HUES6 (cell line): ENCODE results near the gene AMN1.
"Not testable (repeated sequence)": the region's sequence is repeated elsewhere in the genome, so short reads cannot be mapped to it uniquely, and the experiment has no call there.

Experiments used
- H3K27ac ChIP-seq: 2 replicates; pipeline ENCODE4 v1.7.0; 2013; ENCODE audit warnings: low read depth, mild to moderate bottlenecking, low read length, inconsistent platforms
- H3K27me3 ChIP-seq: 2 replicates; pipeline ENCODE4 v1.6.1; 2013; ENCODE audit warnings: low read length; ENCODE audit not compliant: control insufficient read depth, insufficient read depth
- H3K36me3 ChIP-seq: 2 replicates; pipeline ENCODE4 v1.6.1; 2013; ENCODE audit warnings: low read length; ENCODE audit not compliant: control insufficient read depth, insufficient read depth
- H3K4me1 ChIP-seq: 2 replicates; pipeline ENCODE4 v1.6.1; 2013; ENCODE audit warnings: low read length; ENCODE audit not compliant: control insufficient read depth, insufficient read depth
- H3K4me3 ChIP-seq: 2 replicates; pipeline ENCODE4 v1.5.1; 2013; ENCODE audit warnings: low read depth, low read length
- H3K9ac ChIP-seq: one replicate; pipeline ENCODE4 v1.6.1; 2013; ENCODE audit warnings: mild to moderate bottlenecking, low read length
- H3K9me3 ChIP-seq: 2 replicates; pipeline ENCODE4 v1.6.1; 2013; ENCODE audit warnings: low read depth, low read length; ENCODE audit not compliant: control insufficient read depth, insufficient read depth

AMN1 gene

DNA sequence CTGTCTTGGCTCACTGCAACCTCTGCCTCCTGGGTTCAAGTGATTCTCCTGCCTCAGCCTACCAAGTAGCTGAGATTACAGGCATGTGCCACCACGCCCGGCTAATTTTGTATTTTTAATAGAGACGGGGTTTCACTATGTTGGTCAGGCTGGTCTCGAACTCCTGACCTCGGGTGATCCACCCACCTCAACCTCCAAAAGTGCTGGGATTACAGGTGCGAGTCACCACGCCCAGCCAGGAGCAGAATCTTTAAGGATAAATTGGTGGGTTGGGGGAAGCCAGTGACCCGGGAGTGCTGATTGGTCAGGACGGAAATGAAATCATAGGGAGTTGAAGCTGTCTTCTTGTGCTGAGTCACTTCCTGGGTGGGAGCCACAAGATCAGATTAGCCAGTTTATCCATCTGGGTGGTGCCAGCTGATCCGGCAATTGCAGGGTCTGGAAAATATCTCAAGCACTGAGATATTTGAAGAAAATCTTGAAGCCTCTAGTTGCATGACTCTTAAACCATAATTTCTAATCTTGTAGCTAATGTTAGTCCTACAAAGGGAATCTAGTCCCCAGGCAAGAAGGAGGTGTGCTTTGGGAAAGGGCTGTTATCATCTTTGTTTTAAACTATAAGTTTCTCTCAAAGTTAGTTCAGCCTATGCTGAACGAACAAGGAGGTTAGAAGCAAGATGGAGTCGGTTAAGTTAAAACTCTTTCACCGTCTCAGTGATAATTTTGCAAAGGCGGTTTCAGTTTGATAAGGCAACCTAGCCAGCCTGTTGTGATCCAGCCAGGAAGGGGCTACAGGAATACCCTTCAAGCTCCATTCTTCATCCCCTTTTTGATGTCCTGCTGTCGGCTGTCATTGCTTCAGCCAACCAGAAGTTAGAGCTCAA, 5.0 kb upstream of the AMN1 start:
- H3K27me3 ChIP-seq, H3K4me3 ChIP-seq, H3K36me3 ChIP-seq: not testable (repeated sequence)
- Histone ChIP-seq H3K4me1 (peaks cover 22% of the 10 kb centered on the region), H3K9me3 (peaks cover 12% of the 10 kb centered on the region; the same call in 1 of the 2 replicates), H3K9ac (peak overlapping the region; percentile 33), H3K27ac (peak overlapping the region; percentile 69)

DNA sequence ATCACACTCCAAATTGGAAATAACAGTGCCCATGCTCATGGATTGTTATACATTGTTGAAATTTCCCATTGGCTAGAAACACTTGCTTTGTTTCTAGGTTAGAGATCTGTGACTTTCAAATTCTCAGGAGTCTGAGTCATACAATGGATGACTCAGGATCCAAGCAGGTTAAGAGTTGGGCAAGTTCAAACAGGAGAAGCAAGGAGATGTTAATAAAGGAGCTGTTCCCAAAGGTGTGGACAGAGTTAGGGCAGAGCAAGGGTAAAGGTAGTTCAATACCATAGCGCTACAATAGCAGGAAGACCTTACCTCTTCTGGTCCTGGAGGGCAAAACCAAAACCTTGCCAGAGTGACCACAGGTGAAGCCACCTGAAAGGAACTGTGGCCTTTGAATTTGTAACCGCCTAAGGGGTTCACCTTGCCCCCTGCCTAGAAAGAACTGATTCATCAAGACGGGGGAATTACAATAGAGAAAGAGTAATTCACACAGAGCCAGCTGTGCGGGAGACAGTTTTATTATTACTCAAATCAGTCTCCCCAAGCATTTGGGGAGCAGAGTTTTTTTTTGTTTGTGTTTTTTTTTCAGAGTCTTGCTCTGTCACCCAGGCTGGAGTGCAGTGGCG, 4.2 kb upstream of the AMN1 start:
- Histone ChIP-seq H3K4me1 (peaks cover 22% of the 10 kb centered on the region), H3K9ac (peak overlapping the region; percentile 33)

DNA sequence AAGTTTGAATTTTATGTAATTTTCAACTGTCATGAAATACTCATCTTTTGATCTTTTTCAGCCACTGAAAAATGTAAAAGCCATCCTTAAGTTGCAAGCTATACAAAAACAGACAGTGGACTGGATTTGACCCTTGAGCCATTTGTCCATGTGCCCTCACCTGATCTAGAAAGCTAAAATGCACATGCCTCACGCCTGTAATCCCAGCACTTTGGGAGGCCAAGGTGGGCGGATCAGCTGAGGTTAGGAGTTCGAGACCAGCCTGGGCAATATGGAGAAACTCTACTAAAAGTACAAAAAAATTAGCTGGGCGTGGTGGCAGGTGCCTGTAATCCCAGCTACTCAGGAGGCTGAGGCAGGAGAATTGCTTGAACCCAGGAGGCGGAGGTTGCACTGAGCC, 2.4 kb upstream of the AMN1 start:
- H3K27ac ChIP-seq, H3K36me3 ChIP-seq, H3K27me3 ChIP-seq, H3K9ac ChIP-seq, H3K4me3 ChIP-seq: not testable (repeated sequence)
- peaks cover 26% of the 10 kb centered on the region for H3K4me1 ChIP-seq
- peaks cover 12% of the 10 kb centered on the region; the same call in 1 of the 2 replicates for H3K9me3 ChIP-seq

More for the DNA sequence above, 4.2 kb upstream of the AMN1 start:
- Histone ChIP-seq H3K9me3 (peaks cover 12% of the 10 kb centered on the region; the same call in 1 of the 2 replicates), H3K36me3 (no peaks in the 10 kb centered on the region), H3K4me3 (no peak overlapping the region), H3K27ac (peak overlapping the region; percentile 69), H3K27me3 (no peaks in the 10 kb centered on the region)

DNA sequence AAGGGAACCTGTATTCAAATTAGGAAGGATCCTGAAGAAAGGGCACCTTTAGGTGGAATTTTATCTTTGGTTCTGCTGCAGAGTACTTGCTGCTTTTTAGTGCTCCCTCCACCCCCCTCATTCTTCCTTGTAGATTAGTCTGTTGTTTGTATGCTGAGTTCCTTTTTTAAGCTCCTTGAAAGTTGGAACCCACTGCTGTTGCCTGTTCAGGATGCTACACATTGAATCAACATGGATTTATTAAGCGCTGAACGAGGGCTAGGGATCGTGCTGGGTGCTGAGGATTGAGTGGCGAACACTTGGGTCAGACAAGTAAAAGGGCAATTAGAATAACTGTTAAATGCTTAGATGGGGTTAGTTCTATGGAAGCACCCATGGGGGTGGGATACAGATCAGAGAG, 884 bp upstream of the AMN1 start:
- H3K27me3 ChIP-seq, result no peaks in the 10 kb centered on the region
- H3K36me3 ChIP-seq, result no peaks in the 10 kb centered on the region
- peaks cover 26% of the 10 kb centered on the region for H3K4me1 ChIP-seq
- H3K9ac ChIP-seq, result no peak overlapping the region
- peaks cover 12% of the 10 kb centered on the region; the same call in 1 of the 2 replicates for H3K9me3 ChIP-seq
- H3K4me3 ChIP-seq, result peak overlapping the region; percentile 76
- H3K27ac ChIP-seq, result peak overlapping the region; percentile 66; the same call in 1 of the 2 replicates

DNA sequence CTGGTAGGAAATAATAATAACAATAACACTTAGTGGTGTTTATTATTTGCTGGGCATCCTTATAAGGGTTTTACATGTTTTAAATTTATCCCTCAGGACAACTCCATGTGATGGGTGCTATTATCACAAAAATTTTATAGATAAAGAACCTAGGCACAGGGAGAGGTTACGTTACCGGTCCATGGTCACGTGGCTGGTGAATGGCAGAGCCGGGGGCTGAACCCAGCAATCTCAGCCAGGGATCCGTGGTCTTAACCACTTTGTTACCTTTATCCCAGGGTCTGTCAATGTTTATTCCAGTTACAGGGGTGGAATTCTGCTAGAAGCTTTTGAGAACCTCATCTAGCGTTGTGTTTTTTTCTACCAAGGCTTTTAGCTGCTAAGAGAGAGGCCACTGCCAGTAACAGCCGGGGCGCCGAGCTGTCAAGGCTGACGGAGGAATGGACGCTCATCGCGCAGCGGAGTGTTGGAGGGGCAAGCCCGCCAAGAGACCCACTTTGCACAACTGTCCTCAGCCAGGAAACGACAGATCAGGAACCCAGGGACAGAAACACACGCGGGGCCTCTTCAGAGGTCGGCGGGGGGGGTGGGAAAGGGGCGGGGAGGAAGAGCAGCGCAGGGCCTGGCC, 418 bp downstream of the AMN1 start:
- peak overlapping the region; percentile 77; the same call in 1 of the 2 replicates for H3K27ac ChIP-seq
- peaks cover 22% of the 10 kb centered on the region for H3K4me1 ChIP-seq
- H3K36me3 ChIP-seq, result no peaks in the 10 kb centered on the region

DNA sequence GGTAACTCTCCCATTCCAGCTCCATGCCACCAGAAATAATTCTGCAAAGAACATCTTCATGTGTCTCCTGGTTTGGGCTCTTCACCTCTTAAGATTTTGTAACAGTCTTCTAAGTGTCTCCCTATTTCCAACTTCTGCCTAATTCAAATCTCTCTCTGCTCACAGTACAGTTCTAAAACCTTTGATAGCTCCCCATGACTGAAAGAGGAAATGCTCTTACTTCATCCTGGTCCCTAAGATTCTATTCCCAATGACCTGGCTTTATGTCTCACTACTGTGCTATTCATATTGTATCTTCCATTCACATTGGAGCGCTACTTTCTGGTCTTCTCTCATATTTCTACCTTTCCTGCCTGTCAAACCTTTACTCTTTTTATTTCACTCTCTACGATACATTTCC, 1.6 kb downstream of the AMN1 start:
- Histone ChIP-seq H3K27me3 (no peaks in the 10 kb centered on the region), H3K27ac (no peak overlapping the region), H3K9me3 (peaks cover 12% of the 10 kb centered on the region; the same call in 1 of the 2 replicates), H3K9ac (no peak overlapping the region), H3K4me1 (peaks cover 21% of the 10 kb centered on the region), H3K4me3 (no peak overlapping the region), H3K36me3 (no peaks in the 10 kb centered on the region)

More for the DNA sequence above, 418 bp downstream of the AMN1 start:
- peak overlapping the region; percentile 83 for H3K9ac ChIP-seq
- peaks cover 12% of the 10 kb centered on the region; the same call in 1 of the 2 replicates for H3K9me3 ChIP-seq
- H3K27me3 ChIP-seq, result no peaks in the 10 kb centered on the region
- H3K4me3 ChIP-seq, result peak overlapping the region; percentile 76

DNA sequence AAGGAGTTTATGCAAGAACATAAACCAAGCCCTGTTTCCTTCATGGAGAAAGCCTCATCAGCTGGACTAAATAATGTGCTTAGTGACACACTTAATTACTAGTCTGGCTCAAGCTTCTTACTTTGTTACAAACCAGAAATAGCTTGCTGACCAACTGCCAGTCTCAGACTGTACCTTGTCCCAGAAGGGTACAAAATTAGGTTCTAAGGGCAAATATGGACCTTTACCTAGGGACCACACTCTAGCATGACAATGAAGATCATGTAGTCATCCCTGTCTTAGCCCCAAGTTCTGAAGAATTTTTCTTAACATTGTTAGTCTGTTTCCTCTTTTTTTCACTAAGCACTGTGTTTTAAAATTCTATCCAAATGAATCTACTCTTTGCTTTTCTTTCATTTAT, 2.2 kb downstream of the AMN1 start:
- H3K36me3 ChIP-seq, result no peaks in the 10 kb centered on the region
- H3K4me3 ChIP-seq, result no peak overlapping the region
- H3K4me1 ChIP-seq, result peaks cover 15% of the 10 kb centered on the region; the same call in 1 of the 2 replicates
- peaks cover 10% of the 10 kb centered on the region; the same call in 1 of the 2 replicates for H3K9me3 ChIP-seq
- H3K9ac ChIP-seq, result no peak overlapping the region
- no peak overlapping the region for H3K27ac ChIP-seq
- no peaks in the 10 kb centered on the region for H3K27me3 ChIP-seq

DNA sequence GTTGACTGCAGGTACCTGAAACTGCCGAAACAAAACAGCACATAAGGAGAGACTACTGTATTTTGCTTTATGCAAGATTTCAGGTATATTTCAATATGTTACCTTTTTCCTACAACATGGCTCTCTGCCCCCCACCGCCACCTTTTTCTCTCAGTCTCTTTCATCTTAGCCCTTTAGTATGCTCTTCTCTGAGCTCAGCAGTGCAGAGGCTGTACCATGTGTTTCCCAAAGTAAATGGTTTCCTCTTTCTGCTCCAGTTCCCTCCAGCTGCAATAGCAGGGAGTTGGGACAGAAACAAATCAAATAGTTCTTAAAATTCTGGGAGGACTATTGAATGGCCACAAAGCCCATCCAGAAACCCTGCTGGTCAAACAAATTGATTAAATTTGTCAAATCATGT, 4.3 kb downstream of the AMN1 start:
- H3K27me3 ChIP-seq, result no peaks in the 10 kb centered on the region
- H3K27ac ChIP-seq, result no peak overlapping the region
- H3K4me1 ChIP-seq, result peaks cover 12% of the 10 kb centered on the region; the same call in 1 of the 2 replicates
- H3K9me3 ChIP-seq, result no peaks in the 10 kb centered on the region; the same call in 1 of the 2 replicates
- no peak overlapping the region for H3K4me3 ChIP-seq
- no peak overlapping the region for H3K9ac ChIP-seq
- no peaks in the 10 kb centered on the region for H3K36me3 ChIP-seq

DNA sequence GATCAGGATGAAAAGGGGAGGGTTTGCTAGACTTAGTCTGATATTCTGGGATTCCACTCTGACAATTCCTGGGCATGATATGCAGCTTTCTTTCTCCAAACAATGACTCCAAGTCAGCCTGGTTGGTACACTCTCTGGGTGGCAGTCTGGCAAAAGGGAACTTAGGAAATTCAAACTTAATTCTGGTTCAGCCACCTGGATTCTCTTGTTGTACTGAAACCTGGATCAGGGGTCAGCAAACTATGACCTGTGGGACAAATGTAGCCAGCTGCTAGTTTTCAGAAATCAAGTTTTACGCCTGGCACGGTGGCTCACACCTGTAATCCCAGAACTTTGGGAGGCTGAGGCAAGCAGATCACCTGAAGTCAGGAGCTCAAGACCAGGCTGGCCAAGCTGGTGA, 6.2 kb downstream of the AMN1 start:
- peaks cover 8% of the 10 kb centered on the region for H3K4me1 ChIP-seq
- no peak overlapping the region for H3K9ac ChIP-seq
- H3K4me3 ChIP-seq, result no peak overlapping the region
- no peak overlapping the region for H3K27ac ChIP-seq
- peaks cover 7% of the 10 kb centered on the region; the same call in 1 of the 2 replicates for H3K9me3 ChIP-seq
- H3K27me3 ChIP-seq, result no peaks in the 10 kb centered on the region
- H3K36me3 ChIP-seq, result no peaks in the 10 kb centered on the region; the same call in 1 of the 2 replicates

DNA sequence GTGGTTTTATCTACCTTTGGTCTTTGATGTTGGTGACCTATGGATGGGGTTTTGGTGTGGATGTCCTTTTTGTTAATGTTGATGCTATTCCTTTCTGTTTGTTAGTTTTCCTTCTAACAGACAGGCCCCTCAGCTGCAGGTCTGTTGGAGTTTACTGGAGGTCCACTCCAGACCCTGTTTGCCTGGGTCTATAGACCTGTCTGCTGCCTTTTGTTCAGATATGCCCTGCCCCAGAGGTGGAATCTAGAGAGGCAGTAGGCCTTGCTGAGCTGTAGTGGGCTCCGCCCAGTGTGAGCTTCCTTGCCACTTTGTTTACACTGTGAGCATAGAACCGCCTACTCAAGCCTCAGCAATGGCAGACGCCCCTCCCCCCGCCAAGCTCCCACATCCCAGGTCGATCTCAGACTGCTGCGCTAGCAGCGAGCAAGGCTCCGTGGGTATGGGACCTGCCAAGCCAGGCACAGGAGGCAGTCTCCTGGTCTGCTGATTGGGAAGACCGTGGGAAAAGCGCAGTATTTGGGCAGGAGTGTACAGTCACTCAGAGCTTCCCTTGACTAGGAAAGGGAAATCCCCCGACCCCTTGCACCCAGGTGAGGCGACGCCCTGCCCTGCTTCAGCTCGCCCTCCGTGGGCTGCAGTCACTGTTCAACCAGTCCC, 10.2 kb downstream of the AMN1 start:
- H3K4me1 ChIP-seq, H3K9ac ChIP-seq, H3K27ac ChIP-seq, H3K36me3 ChIP-seq, H3K27me3 ChIP-seq: not testable (repeated sequence)
- peak overlapping the region; percentile 22 for H3K4me3 ChIP-seq
- peaks cover 15% of the 10 kb centered on the region; the same call in 1 of the 2 replicates for H3K9me3 ChIP-seq
